ENCODE data around the gene FAM181A. TPM values are rescaled to one million over a fixed set of nuclear protein-coding genes. Genes with fewer than 3 reads are reported as not detected.
A peak's percentile ranks its signal among the peaks of the same experiment; 100 is the strongest.

FAM181A gene
- total and polyA plus RNA-seq, 2 donors (not counting 1 experiment from before 2014, with no cell fraction given) = not detected

GRCh38 chr14:93953263-93953662, 26.1 kb downstream of the FAM181A start:
- DNase-seq = no peak
- Histone ChIP-seq H3K4me1 (ENCODE audit: control insufficient read depth in 2 of 2, insufficient read depth in 2 of 2, low read length in 2 of 2) (peaks cover 46 to 55% of the 10 kb centered on the region in 2 donors), H4K20me1 (ENCODE audit: control insufficient read depth, insufficient read depth, low read length, poor library complexity, severe bottlenecking) (no peaks in the 10 kb centered on the region), H3K27ac (ENCODE audit: low read length in 2 of 2) (no peak overlapping the region), H3K27me3 (replicated peaks in 1 of 4; ENCODE audit: control extremely low read depth in 1 of 4, control insufficient read depth in 3 of 4, insufficient read depth in 4 of 4, low read length in 3 of 4) (no peaks in the 10 kb centered on the region), H3K4me2 (replicated peaks; ENCODE audit: low read depth, low read length, poor library complexity, severe bottlenecking) (peak overlapping the region; percentile 89), H2AFZ (ENCODE audit: insufficient read depth, low read depth, low read length, poor library complexity, severe bottlenecking) (no peak overlapping the region), H3K9ac (ENCODE audit: low read length) (no peak overlapping the region), H3K4me3 (ENCODE audit: control extremely low read depth in 1 of 5, extremely low read depth in 1 of 5, insufficient read depth in 1 of 5, low read depth in 2 of 5, low read length in 4 of 5) (no peak overlapping the region), H3K79me2 (ENCODE audit: control insufficient read depth, insufficient read depth, low read length) (peaks cover 6% of the 10 kb centered on the region), H3K36me3 (replicated peaks in 1 of 2; ENCODE audit: control extremely low read depth in 1 of 2, control insufficient read depth in 1 of 2, extremely low read depth in 1 of 2, insufficient read depth in 2 of 2, low read length in 1 of 2) (no peaks in the 10 kb centered on the region), H3K9me3 (ENCODE audit: control extremely low read depth in 1 of 3, control insufficient read depth in 2 of 3, insufficient read depth in 1 of 3, low read length in 2 of 3) (no peaks in the 10 kb centered on the region)
- CTCF ChIA-PET = interaction anchor here (22.1 to 37.7 kb wide), 2 partner anchors 10 to 13 kb away, joined by 1036 read pairs; partner anchors contain the start of gene ASB2
- intact Hi-C loops (cut with micrococcal nuclease) = no loop called here
- WGBS (ENCODE audit: insufficient coverage) = 67% methylated on average over 13 of the region's 14 CpGs
- Mint-ChIP-seq H3K4me1 (peaks cover 49% of the 10 kb centered on the region), H3K27ac (no peak overlapping the region), H3K4me3 (no peak overlapping the region), H3K9me3 (ENCODE audit: insufficient read depth) (no peaks in the 10 kb centered on the region), H3K27me3 (no peaks in the 10 kb centered on the region)
- TF ChIP-seq CTCF (IDR thresholded peaks at IDR 0.05) (no peak), EZH2 (IDR thresholded peaks at IDR 0.05; ENCODE audit: borderline replicate concordance, insufficient read depth, low read depth, low read length, poor library complexity, severe bottlenecking) (no peak)
- no peak for ATAC-seq (ENCODE audit: low read depth)
- POLR2A ChIA-PET = interaction anchor here (1.0 to 1.4 kb wide), 2 partner anchors 13 to 14 kb away, joined by 3 read pairs; no protein-coding TSS in a partner anchor

- TF ChIP-seq EZH2 (IDR thresholded peaks at IDR 0.05; ENCODE audit: borderline replicate concordance, insufficient read depth, low read depth, low read length, poor library complexity, severe bottlenecking) (no peak), CTCF (IDR thresholded peaks at IDR 0.05) (no peak)
- H2AFZ ChIP-seq (ENCODE audit: insufficient read depth, low read depth, low read length, poor library complexity, severe bottlenecking) = peak overlapping the region; percentile 72
- no peaks in the 10 kb centered on the region for H3K9me3 Mint-ChIP-seq (ENCODE audit: insufficient read depth)
- H4K20me1 ChIP-seq (ENCODE audit: control insufficient read depth, insufficient read depth, low read length, poor library complexity, severe bottlenecking) = no peaks in the 10 kb centered on the region
- H3K27ac Mint-ChIP-seq = peak overlapping the region; percentile 2
- no peak overlapping the region for H3K4me3 ChIP-seq (ENCODE audit: control extremely low read depth in 1 of 5, extremely low read depth in 1 of 5, insufficient read depth in 1 of 5, low read depth in 2 of 5, low read length in 4 of 5)
- DNase-seq (no peak), ATAC-seq (ENCODE audit: low read depth) (no peak)
- no peaks in the 10 kb centered on the region for H3K9me3 ChIP-seq (ENCODE audit: control extremely low read depth in 1 of 3, control insufficient read depth in 2 of 3, insufficient read depth in 1 of 3, low read length in 2 of 3)
- H3K27me3 Mint-ChIP-seq = no peaks in the 10 kb centered on the region
- no peak overlapping the region for H3K27ac ChIP-seq (ENCODE audit: low read length in 2 of 2)
- peaks cover 56% of the 10 kb centered on the region for H3K4me1 Mint-ChIP-seq
- peak overlapping the region; percentile 5 for H3K4me3 Mint-ChIP-seq
- ChIA-PET CTCF (interaction anchor here (9.0 to 37.7 kb wide), 3 partner anchors 11 to 16 kb away, joined by 117 to 1036 read pairs (median 1036); partner anchors contain the start of gene ASB2), POLR2A (no interaction called here)
- H3K4me1 ChIP-seq (ENCODE audit: control insufficient read depth in 2 of 2, insufficient read depth in 2 of 2, low read length in 2 of 2) = peaks cover 53 to 62% of the 10 kb centered on the region in 2 donors
- intact Hi-C loops (cut with micrococcal nuclease) = loop anchor here (2.0 kb wide), 1 partner anchor 17 kb away; no protein-coding TSS in a partner anchor
- H3K79me2 ChIP-seq (ENCODE audit: control insufficient read depth, insufficient read depth, low read length) = peaks cover 10% of the 10 kb centered on the region
- peak overlapping the region; percentile 89 for H3K4me2 ChIP-seq (replicated peaks; ENCODE audit: low read depth, low read length, poor library complexity, severe bottlenecking)
- H3K36me3 ChIP-seq (replicated peaks in 1 of 2; ENCODE audit: control extremely low read depth in 1 of 2, control insufficient read depth in 1 of 2, extremely low read depth in 1 of 2, insufficient read depth in 2 of 2, low read length in 1 of 2) = no peaks in the 10 kb centered on the region
- H3K27me3 ChIP-seq (replicated peaks in 1 of 4; ENCODE audit: control extremely low read depth in 1 of 4, control insufficient read depth in 3 of 4, insufficient read depth in 4 of 4, low read length in 3 of 4) = no peaks in the 10 kb centered on the region
- H3K9ac ChIP-seq (ENCODE audit: low read length) = no peak overlapping the region
- 77% methylated on average over 17 of the region's 18 CpGs for WGBS (ENCODE audit: insufficient coverage)
Measured at GRCh38 chr14:93953739-93954515, 26.8 kb downstream of the FAM181A start.
